KMS-11 (cell line): ENCODE measurements around the gene TNFRSF18.

Source experiments
- H2AFZ ChIP-seq: fragments of 200-600 bp; sonication (generic); 2 replicates; pipeline ENCODE4 v1.6.1; 2016; ENCODE audit warnings: antibody characterized with exemption, mixed run types, low read depth
- H3K27ac ChIP-seq: fragments of 200-600 bp; sonication (generic); 2 replicates; pipeline ENCODE4 v1.6.1; 2016; ENCODE audit warnings: mild to moderate bottlenecking, mixed run types
- H3K27me3 ChIP-seq: fragments of 200-600 bp; sonication (generic); 2 replicates; pipeline ENCODE4 v1.6.1; 2017; ENCODE audit warnings: mild to moderate bottlenecking, low read depth, mixed run types, moderate library complexity; ENCODE audit not compliant: insufficient read depth
- H3K36me3 ChIP-seq: fragments of 200-600 bp; sonication (generic); 2 replicates; pipeline ENCODE4 v1.6.1; 2017; ENCODE audit warnings: mild to moderate bottlenecking, mixed run types; ENCODE audit not compliant: insufficient read depth
- H3K4me1 ChIP-seq: fragments of 200-600 bp; sonication (generic); 2 replicates; pipeline ENCODE4 v1.6.1; 2016; ENCODE audit warnings: mild to moderate bottlenecking, low read depth, mixed run types; ENCODE audit not compliant: poor library complexity, severe bottlenecking
- H3K4me2 ChIP-seq: fragments of 200-600 bp; sonication (generic); 2 replicates; pipeline ENCODE4 v1.7.0; 2016; ENCODE audit warnings: mild to moderate bottlenecking, mixed run types
- H3K4me3 ChIP-seq: fragments of 200-600 bp; sonication (generic); IDR thresholded peaks from 2 replicates; pipeline ENCODE4 v1.6.1; 2017; ENCODE audit warnings: low read depth, low read length, mixed read lengths; ENCODE audit not compliant: insufficient read depth
- H3K79me2 ChIP-seq: fragments of 200-600 bp; sonication (generic); 2 replicates; pipeline ENCODE4 v1.6.1; 2016; ENCODE audit warnings: low read depth, mixed run types; ENCODE audit not compliant: insufficient read depth
- H3K9ac ChIP-seq: fragments of 200-600 bp; sonication (generic); 2 replicates; pipeline ENCODE4 v1.6.1; 2016; ENCODE audit warnings: mild to moderate bottlenecking, mixed run types
- H4K20me1 ChIP-seq: fragments of 200-600 bp; sonication (generic); 2 replicates; pipeline ENCODE4 v1.6.1; 2016; ENCODE audit warnings: mild to moderate bottlenecking, mixed run types; ENCODE audit not compliant: insufficient read depth
- TF ChIP-seq, protein P1 (sequence below): fragments of 200-600 bp; sonication (generic); conservative IDR thresholded peaks from 2 replicates; pipeline ENCODE4 v1.6.1; 2017; ENCODE audit warnings: low read depth, mild to moderate bottlenecking, antibody characterized with exemption, low read length, moderate library complexity, mixed read lengths

Gene TNFRSF18

DNA sequence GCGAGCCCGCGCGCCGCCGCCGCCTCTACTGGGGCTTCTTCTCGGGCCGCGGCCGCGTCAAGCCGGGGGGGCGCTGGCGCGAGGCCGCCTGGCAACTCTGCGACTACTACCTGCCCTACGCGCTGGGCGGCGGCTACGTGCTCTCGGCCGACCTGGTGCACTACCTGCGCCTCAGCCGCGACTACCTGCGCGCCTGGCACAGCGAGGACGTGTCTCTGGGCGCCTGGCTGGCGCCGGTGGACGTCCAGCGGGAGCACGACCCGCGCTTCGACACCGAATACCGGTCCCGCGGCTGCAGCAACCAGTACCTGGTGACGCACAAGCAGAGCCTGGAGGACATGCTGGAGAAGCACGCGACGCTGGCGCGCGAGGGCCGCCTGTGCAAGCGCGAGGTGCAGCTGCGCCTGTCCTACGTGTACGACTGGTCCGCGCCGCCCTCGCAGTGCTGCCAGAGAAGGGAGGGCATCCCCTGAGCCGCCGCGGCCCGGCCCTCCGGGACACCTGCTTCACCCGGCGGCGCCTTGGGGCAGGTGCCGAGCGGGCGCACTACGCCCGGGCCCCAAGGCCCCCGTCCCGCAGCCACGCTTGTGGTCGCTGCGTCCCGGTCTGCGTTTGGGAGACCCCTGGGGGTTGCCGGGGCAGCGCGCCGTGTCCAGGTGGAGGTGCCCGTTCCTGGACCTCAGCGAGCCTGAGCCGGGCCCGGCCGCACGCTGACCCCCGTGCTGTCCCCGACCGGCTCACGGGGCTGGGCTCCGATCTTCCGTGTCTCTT is 26.6 kb upstream of the TNFRSF18 start:
- TF ChIP-seq, protein P1, sequence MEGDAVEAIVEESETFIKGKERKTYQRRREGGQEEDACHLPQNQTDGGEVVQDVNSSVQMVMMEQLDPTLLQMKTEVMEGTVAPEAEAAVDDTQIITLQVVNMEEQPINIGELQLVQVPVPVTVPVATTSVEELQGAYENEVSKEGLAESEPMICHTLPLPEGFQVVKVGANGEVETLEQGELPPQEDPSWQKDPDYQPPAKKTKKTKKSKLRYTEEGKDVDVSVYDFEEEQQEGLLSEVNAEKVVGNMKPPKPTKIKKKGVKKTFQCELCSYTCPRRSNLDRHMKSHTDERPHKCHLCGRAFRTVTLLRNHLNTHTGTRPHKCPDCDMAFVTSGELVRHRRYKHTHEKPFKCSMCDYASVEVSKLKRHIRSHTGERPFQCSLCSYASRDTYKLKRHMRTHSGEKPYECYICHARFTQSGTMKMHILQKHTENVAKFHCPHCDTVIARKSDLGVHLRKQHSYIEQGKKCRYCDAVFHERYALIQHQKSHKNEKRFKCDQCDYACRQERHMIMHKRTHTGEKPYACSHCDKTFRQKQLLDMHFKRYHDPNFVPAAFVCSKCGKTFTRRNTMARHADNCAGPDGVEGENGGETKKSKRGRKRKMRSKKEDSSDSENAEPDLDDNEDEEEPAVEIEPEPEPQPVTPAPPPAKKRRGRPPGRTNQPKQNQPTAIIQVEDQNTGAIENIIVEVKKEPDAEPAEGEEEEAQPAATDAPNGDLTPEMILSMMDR: no peak
- no peaks in the 10 kb centered on the region for H3K27me3 ChIP-seq
- H2AFZ ChIP-seq: no peak overlapping the region
- no peaks in the 10 kb centered on the region for H3K36me3 ChIP-seq
- no peak overlapping the region; the same call in 1 of the 2 replicates for H3K4me2 ChIP-seq
- H3K4me1 ChIP-seq: peaks cover 16% of the 10 kb centered on the region
- peaks cover 41% of the 10 kb centered on the region for H3K79me2 ChIP-seq
- H3K27ac ChIP-seq: no peak overlapping the region
- H3K4me3 ChIP-seq: no peak overlapping the region
- H4K20me1 ChIP-seq: no peaks in the 10 kb centered on the region
- H3K9ac ChIP-seq: no peak overlapping the region

DNA sequence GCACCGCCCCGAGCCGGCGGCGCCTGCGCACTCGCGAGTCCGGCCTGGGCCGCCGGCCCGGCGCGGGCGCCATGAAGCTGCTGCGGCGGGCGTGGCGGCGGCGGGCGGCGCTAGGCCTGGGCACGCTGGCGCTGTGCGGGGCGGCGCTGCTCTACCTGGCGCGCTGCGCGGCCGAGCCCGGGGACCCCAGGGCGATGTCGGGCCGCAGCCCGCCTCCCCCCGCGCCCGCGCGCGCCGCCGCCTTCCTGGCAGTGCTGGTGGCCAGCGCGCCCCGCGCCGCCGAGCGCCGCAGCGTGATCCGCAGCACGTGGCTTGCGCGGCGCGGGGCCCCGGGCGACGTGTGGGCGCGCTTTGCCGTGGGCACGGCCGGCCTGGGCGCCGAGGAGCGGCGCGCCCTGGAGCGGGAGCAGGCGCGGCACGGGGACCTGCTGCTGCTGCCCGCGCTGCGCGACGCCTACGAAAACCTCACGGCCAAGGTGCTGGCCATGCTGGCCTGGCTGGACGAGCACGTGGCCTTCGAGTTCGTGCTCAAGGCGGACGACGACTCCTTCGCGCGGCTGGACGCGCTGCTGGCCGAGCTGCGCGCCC is 25.9 kb upstream of the TNFRSF18 start, which contains the start of gene B3GALT6:
B3GALT6 (plus strand) TSS at position 30 of the 588 bp plus-strand sequence; CDS start at position 72, 42 bp downstream.
- Histone ChIP-seq H3K79me2 (peaks cover 41% of the 10 kb centered on the region), H4K20me1 (no peaks in the 10 kb centered on the region)

DNA sequence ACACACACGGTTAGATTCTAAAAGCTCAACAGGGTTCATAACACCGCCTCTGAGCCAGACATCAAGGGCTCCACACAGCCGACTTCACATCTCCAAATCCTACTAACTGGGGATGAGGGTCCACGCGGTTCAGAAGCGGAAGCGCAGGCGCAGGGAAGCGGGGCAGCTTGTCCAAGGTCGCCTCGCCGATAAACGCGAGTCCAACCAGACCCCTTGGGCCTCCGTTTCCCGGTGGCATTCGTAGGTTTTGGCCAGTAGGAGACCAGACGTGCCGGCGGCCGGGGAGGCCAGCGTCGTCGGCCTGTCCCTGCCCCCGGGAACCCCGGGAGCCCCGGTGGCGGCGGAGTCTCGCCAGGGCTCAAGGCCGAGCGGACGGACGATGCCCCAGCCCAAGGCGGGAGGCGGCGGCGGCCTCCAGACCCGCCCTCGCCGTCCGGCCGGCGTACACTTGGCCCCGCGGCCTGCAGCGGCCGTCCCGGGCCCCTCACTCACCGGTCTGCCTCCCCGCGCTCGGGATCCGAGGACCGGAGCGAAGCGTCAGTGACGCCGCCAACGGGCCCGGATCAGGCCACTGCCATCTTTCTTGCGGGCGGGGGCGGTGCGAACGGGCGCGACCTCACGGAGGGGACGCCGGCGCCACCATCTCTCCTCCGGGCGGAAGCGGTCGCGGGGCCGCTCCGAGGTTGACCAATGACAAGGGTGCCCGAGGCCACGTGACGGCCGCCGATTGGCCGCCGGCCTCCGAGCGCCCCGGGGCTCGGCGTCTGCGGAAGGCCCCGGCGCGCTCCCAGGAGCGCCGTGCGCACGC is 25.2 kb upstream of the TNFRSF18 start, which contains the start of gene SDF4:
SDF4 (minus strand) TSS at position 602 of the 808 bp plus-strand sequence. CDS start 3,229 bp downstream, outside the sequence.
- H4K20me1 ChIP-seq: no peaks in the 10 kb centered on the region
- H3K4me2 ChIP-seq: peak within 1 kb of the TSS; percentile 83
- peaks cover 41% of the 10 kb centered on the region for H3K79me2 ChIP-seq
- H3K4me3 ChIP-seq: peak within 1 kb of the TSS; percentile 94
- no peaks in the 10 kb centered on the region for H3K36me3 ChIP-seq
- no peaks in the 10 kb centered on the region for H3K27me3 ChIP-seq
- H3K27ac ChIP-seq: peak within 1 kb of the TSS; percentile 72
- peak within 1 kb of the TSS; percentile 92 for H3K9ac ChIP-seq
- H3K4me1 ChIP-seq: peaks cover 12% of the 10 kb centered on the region
- TF ChIP-seq, protein P1: no peak
- H2AFZ ChIP-seq: peak within 1 kb of the TSS; percentile 62

More for the DNA sequence above, 25.9 kb upstream of the TNFRSF18 start, which contains the start of gene B3GALT6:
- peaks cover 16% of the 10 kb centered on the region for H3K4me1 ChIP-seq
- H3K4me2 ChIP-seq: peak within 1 kb of the TSS; percentile 83
- H3K4me3 ChIP-seq: peak within 1 kb of the TSS; percentile 94
- TF ChIP-seq, protein P1: no peak
- H3K9ac ChIP-seq: peak within 1 kb of the TSS; percentile 92
- H3K27ac ChIP-seq: peak within 1 kb of the TSS; percentile 72
- H2AFZ ChIP-seq: peak within 1 kb of the TSS; percentile 62
- no peaks in the 10 kb centered on the region for H3K27me3 ChIP-seq
- no peaks in the 10 kb centered on the region for H3K36me3 ChIP-seq

DNA sequence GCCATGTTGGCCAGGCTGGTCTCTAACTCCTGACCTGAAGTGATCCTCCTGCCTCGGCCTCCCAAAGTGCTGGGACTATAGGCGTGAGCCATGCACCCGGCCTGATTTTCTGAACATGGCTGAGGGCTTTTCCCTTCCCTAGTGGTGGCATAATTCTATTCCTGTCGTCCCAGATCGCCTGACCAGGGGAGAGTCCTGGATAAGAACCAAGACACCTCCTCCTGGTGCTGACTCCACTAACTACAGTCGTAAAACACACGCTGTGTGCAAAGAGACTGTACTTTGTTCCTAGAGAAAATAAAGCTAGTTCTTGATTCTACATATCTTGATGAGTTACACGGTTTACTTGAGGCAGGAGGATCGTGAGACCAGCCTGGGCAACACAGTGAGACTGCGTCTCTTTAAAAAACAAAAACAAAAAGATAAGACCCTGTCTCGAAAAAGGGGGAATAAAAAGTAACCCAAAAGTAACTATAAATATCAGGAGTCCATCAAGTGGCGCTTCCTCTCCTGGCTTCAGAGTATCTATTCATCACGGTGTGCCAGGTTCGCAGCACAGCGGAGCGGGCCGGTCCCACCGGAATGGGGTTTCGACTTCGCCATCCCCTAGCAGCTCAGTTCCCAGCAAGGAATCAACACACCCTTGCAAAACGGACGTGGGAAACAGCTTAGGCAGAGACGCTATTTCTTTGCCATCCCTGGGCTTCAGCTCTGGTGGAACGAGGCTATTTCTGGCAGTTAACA is 24.4 kb upstream of the TNFRSF18 start:
- Histone ChIP-seq H3K4me2 (peak overlapping the region; percentile 83), H3K36me3 (no peaks in the 10 kb centered on the region), H3K4me1 (peaks cover 4% of the 10 kb centered on the region), H3K27ac (peak overlapping the region; percentile 72), H3K4me3 (peak overlapping the region; percentile 94), H3K9ac (peak overlapping the region; percentile 92), H4K20me1 (no peaks in the 10 kb centered on the region), H3K79me2 (peaks cover 46% of the 10 kb centered on the region), H2AFZ (peak overlapping the region; percentile 62), H3K27me3 (no peaks in the 10 kb centered on the region)
- TF ChIP-seq, protein P1: no peak
